Choroid plexus epithelial cell (primary cell): ENCODE data around the gene DNAJB1.
"Not testable (repeated sequence)": the region's sequence is repeated elsewhere in the genome, so short reads cannot be mapped to it uniquely, and the experiment has no call there.

Experiments used
- DNase-seq: peaks from one replicate; pipeline ENCODE4 v3.0.0-alpha.2; 2010; ENCODE audit warnings: low read depth
- H3K4me3 ChIP-seq: 2 replicates; pipeline ENCODE4 v1.5.1; 2011; ENCODE audit warnings: low read depth, mild to moderate bottlenecking, control low read depth, low read length, moderate library complexity
- CTCF ChIP-seq: conservative IDR thresholded peaks from 2 replicates; pipeline ENCODE4 v1.5.1; 2011; ENCODE audit warnings: low read depth, mild to moderate bottlenecking, control low read depth, inconsistent platforms, low read length, moderate library complexity

DNAJB1 gene

GRCh38 chr19:14517840-14518505 lies at the start of gene DNAJB1:
Gene DNAJB1 (minus strand): TSS chr19:14518397. CDS start chr19:14518349, 48 bp downstream.
- peak; percentile 79 for DNase-seq
- TF ChIP-seq CTCF, result no peak
- peak within 1 kb of the TSS; percentile 96 for H3K4me3 ChIP-seq

- H3K4me3 ChIP-seq, result no peak overlapping the region
- TF ChIP-seq CTCF, result no peak
- DNase-seq, result no peak
These were observed 48.9 kb upstream of the DNAJB1 start for GRCh38 chr19:14567079-14567478.

- H3K4me3 ChIP-seq, result no peak overlapping the region
These were observed 48.5 kb upstream of the DNAJB1 start for GRCh38 chr19:14566712-14567077.

GRCh38 chr19:14565765-14566711 lies 47.8 kb upstream of the DNAJB1 start:
- no peak for TF ChIP-seq CTCF
- no peak for DNase-seq
- no peak overlapping the region for H3K4me3 ChIP-seq

More at GRCh38 chr19:14566712-14567077, 48.5 kb upstream of the DNAJB1 start:
- TF ChIP-seq CTCF, result no peak
- no peak for DNase-seq

- no peak for TF ChIP-seq CTCF
- no peak overlapping the region for H3K4me3 ChIP-seq
- no peak for DNase-seq
These were observed 47.1 kb upstream of the DNAJB1 start for GRCh38 chr19:14565298-14565679.

- H3K4me3 ChIP-seq, DNase-seq: not testable (repeated sequence)
These were observed 46.6 kb upstream of the DNAJB1 start for GRCh38 chr19:14564652-14565297.

- peak; percentile 33 for DNase-seq
- no peak for TF ChIP-seq CTCF
- H3K4me3 ChIP-seq, result no peak overlapping the region
These were observed 45.9 kb upstream of the DNAJB1 start for GRCh38 chr19:14563989-14564651.
